Measurements from ENCODE around the gene MPHOSPH8.

- TF ChIP-seq CTCF (conservative IDR thresholded peaks at IDR 0.05; ENCODE audit: low read depth, low read length) (no peak), EZH2 (IDR thresholded peaks at IDR 0.05; ENCODE audit: borderline replicate concordance, low read depth, low read length, poor library complexity, severe bottlenecking) (no peak)
These were observed 43.0 kb upstream of the MPHOSPH8 start for GRCh38 chr13:19590423-19590822.

All from A673 (cell line).